GM21528 (cell line): ENCODE results near the gene ANGPTL4.
"Not testable (repeated sequence)": the region's sequence is repeated elsewhere in the genome, so short reads cannot be mapped to it uniquely, and the experiment has no call there.

ENCODE experiments used
- ATAC-seq: cut with Tn5 transposase; IDR thresholded peaks from one replicate; pipeline ENCODE4 v1.9.1; 2021; ENCODE audit warnings: mild to moderate bottlenecking, moderate library complexity; ENCODE audit not compliant: unreplicated experiment, low FRiP score

ANGPTL4 gene

DNA sequence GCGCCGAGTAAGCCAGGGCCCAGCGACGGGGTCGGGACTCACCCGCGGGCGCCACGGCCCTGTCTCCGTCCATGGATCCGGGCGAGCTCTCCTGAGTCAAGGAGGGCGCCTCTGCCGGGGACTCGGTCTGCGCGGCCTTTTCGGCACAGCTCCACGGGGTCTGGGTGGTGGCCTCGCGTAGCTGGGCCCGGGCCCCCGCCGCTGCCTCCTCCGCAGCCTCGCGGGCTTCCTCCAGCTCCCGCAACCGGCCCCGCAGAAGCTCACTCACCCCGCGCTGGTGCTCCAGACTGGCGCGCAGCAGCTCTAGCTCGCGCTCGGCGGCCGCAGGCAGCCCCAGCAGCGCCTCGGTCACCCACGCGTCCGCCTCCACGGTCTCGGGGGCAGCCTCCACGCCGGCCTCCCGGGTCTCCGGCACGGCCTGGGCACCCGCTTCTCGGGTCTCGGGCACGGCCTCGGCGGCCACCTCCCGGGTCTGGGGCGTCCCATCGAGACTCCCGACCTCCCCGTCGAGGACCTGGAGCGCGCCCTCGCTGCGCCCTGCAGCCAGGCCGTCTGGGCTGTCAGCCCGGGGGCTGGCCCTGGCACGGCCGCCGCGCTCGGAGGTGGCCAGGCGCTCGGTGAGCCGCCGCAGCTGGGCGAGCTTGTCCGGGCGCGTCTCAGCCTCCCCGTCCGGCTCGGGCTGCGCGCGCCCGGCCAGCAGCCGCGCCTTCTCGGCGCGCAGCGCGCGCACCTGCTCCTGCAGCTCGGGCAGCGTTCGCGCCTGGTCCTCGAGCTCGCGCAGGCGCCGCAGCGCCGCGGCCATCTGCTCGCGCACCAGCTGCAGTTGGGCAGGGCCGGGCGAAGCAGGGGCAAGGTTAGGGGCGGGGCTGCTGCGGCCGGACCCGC is 29.3 kb upstream of the ANGPTL4 start:
- ATAC-seq, result no peak

DNA sequence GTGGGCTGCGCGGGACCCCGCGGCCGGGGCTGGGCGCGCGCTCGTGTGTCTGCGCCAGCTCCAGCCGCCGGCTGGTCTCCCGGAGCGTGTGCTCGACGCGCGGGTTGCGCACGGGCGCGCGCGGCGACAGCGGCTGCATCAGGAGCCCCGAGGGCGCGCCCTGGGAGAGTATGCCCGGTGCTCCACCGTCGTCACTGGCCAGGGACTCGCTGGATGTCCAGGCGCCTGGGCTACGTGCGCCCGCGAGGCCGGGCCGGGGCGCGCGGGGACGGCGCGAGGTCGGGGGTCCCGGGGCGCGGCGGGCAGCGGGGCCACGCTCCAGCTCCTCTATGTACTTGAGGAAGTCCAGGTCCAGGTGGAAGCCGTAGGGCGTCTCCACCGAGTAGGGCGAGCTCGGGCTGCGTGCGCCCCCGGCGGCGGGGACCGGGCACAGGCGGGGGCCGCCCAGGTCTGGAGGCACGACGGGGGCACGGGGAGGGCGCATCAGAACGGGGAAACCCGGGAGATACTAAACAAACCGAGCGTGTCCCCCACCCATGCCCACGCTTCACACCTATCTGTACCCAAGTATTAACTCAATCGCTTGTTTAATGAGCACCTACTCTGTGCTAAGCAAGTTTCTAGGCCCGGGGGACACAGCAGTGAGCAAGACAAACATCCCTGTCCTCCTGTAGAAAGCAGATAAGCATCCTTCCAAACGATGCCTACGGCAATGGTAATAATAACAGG is 28.4 kb upstream of the ANGPTL4 start:
- ATAC-seq, result no peak

DNA sequence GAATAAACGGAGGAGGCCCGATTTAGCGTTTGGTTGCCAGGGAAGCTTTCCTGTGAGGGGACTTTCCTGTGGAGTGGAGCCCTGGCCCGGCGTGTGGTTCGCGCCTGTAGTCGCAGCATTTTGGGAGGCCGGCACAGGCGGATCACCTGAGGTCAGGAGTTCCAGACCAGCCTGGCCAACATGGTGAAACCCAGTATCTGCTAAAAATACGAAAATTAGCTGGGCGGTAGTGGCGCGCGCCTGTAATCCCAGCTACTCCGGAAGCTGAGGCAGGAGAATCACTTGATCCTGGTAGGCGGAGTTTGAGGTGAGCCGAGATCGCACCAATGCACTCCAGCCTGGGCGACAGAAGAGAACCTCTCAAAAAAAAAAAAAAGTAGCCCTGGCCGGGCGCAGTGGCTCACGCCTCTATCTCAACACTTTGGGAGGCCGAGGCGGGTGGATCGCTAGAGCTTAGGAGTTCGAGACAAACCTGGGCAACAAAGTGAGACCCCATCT is 27.8 kb upstream of the ANGPTL4 start:
- ATAC-seq, result no peak

- no peak for ATAC-seq
Measured at GRCh38 chr19:8336660-8337059, 27.3 kb upstream of the ANGPTL4 start.

- no peak for ATAC-seq
Measured at GRCh38 chr19:8337728-8338127, 26.2 kb upstream of the ANGPTL4 start.

GRCh38 chr19:8338835-8339234 is 25.1 kb upstream of the ANGPTL4 start:
- no peak for ATAC-seq

DNA sequence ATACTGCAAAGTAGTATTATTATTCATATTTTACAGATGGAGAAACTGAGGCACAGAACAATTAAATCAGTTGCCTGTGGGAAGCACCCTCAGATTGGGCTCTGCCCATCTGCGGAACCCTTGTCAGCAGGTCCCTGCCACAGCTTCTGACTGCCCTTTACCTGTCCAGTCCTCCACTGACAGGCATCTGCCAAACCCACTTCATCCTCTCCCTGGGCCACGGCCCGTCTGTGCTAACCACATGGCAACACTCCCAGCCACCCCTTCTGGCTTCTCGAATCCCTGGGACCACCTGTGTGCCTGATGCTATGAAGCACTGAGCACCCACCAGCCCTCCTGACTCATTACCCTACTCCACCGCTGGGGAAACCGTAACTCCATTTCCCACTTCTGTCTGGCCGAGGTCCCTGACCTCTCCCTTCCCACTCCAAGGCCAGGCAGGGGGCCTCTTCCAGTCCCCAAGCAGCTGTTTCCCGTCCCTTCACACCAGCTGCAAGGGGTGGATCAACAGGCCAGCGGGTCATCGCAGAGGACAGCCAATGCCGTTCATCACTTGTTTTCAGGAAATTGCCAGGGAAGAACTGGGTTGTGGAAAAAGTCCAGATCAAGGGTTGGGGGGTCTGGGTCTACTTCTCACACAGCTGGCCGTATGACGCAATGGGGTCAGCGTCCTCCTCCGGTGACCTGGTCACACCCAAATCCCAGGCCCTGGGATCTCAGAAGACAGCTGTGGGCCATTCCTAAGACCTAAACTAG is 23.4 kb upstream of the ANGPTL4 start:
- ATAC-seq, result no peak

- ATAC-seq, result not testable (repeated sequence)
Measured at GRCh38 chr19:8341504-8341903, 22.5 kb upstream of the ANGPTL4 start.

DNA sequence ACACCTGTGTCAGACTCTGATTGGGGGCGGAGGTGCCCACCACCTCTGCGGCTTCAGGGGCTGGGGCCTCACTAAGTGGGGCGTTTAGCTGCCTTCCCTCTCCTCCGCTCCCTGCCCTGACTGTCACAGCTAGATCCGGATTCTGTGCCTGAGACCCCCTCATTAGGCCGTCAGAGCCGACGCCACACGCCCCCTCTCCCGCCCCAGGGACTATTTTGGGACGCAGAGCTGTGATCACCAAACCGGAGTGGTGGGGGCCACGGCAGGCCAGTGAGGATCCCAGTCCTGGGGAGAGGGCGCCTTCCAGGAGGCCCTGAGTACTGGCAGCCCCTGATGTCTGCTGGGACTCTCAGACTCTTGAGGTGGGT is 21.7 kb upstream of the ANGPTL4 start:
- no peak for ATAC-seq

- no peak for ATAC-seq
Measured at GRCh38 chr19:8342684-8343482, 21.1 kb upstream of the ANGPTL4 start, which contains the start of gene KANK3. KANK3 (minus strand) TSS chr19:8343262; CDS start chr19:8337828, 5,434 bp downstream.

DNA sequence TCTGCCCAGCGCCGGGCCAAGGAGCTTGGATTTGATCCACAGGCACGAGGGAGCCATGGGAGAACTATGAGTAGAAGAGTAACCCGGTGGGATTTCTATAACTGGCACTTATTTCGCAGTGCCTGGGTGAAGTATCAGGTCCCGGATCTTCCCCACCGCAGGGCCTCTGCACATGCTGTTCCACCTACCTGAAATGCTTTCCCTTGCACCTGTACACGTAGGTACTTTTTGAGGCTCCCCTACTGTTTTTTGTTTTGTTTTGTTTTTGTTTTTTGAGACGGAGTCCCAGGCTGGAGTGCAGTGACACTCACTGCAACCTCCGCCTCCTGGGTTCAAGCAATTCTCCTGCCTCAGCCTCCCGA is 20.5 kb upstream of the ANGPTL4 start:
- no peak for ATAC-seq

DNA sequence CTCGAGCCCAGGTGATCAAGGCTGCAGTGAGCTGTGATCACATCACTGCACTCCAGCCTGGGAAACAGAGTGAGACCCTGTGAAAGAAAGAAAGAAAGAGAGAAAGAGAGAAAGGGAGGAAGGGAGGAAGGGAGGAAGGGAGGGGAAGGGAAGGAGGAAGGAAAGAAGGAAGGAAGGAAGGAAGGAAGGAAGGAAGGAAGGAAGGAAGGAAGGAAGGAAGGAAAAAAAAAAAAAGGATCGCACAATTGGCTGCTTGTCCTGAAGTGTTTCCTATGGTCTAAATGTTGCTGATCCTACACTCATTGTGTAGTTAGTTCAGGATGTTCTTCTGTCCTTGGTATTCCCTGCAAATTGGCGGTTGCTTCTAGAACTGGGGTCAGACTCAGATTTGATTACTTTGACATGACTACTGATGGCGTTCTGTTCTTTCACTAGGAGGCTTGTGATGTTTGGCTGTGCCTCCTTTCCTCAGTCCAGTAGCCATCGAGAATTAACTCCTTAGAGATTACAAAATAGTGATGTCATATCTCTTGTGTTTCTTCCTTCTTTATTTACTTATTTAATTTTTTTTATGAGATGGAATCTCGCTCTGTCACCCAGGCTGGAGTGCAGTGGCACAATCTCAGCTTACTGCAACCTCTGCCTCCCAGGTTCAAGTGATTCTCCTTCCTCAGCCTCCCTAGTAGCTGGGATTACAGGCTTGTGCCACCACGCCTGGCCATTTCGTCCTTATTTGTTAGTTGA is 14.2 kb upstream of the ANGPTL4 start:
- ATAC-seq, result not testable (repeated sequence)

GRCh38 chr19:8352134-8352827 is 11.7 kb upstream of the ANGPTL4 start:
- ATAC-seq, result no peak

DNA sequence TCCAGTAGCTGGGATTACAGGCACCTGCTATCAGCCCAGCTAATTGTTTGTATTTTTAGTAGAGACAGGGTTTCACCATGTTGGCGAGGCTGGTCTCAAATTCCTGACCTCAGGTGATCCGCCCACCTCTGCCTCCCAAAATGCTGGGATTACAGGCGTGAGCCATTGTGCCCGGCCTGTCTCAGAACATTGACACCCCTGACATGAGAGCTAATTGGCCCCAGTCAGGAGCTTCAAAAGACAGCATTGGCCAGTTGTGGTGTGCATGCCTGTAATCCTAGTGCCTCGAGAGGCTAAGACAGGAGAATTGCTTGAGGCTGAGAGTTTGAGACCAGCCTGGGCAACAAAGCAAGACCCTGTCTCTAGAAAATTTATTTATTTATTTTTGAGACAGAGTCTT is 11.1 kb upstream of the ANGPTL4 start:
- ATAC-seq, result not testable (repeated sequence)

- no peak for ATAC-seq
Measured at GRCh38 chr19:8355631-8356402, 8.1 kb upstream of the ANGPTL4 start.

- no peak for ATAC-seq
Measured at GRCh38 chr19:8357007-8357521, 6.9 kb upstream of the ANGPTL4 start.

GRCh38 chr19:8358948-8359347 is 5.0 kb upstream of the ANGPTL4 start:
- no peak for ATAC-seq

GRCh38 chr19:8360196-8360595 is 3.8 kb upstream of the ANGPTL4 start:
- ATAC-seq, result no peak
